Activated T-cell treated with anti-CD3 and anti-CD28 coated beads for 24 hours (primary cell): ENCODE measurements around the gene KCTD16.

Experiments used
- DNase-seq: peaks from one replicate; pipeline ENCODE4 v3.0.0-alpha.2; 2020; ENCODE audit warnings: low read depth

Gene KCTD16

GRCh38 chr5:144463481-144464223, 293.0 kb downstream of the KCTD16 start:
- DNase-seq, result no peak

GRCh38 chr5:144464306-144464705, 293.6 kb downstream of the KCTD16 start:
- no peak for DNase-seq

DNA sequence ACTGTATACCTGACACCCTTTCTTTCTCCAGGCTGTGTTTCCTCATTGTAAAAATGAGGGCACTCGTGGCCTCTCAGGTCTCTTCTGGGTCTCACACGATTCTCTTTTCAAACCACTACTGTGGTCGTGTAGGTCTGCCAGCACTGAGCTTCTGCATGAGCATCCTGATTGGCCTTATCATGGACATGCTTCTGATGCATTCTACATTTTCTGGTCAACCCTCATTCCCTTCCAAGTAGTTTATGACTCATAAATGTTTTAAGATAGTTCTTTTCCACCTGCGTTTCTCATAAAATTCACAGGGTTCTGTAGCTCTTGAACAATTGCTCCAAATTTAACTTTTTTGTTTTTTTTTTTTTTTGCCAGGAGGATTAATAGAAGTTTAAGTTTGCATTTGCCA, 294.8 kb downstream of the KCTD16 start:
- no peak for DNase-seq

DNA sequence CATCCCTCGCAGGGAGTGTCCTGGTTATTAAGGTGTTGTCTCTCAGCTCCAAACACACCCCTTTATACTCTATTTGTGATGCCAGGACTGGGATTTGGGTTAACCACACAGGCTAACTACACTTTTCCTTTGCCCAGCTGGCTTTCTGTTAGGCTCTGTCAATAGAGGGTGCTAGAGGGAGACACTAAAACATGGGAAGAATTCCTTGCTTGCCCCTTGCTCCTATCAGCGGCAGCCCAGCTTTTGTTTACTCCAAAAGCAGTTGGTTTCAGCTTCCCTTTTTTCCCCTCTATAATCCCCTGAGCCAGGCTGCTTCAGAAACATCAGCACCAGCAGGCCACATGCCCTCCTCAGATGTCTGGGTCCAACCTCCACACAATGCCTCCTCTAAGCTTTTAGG, 297.1 kb downstream of the KCTD16 start:
- no peak for DNase-seq

DNA sequence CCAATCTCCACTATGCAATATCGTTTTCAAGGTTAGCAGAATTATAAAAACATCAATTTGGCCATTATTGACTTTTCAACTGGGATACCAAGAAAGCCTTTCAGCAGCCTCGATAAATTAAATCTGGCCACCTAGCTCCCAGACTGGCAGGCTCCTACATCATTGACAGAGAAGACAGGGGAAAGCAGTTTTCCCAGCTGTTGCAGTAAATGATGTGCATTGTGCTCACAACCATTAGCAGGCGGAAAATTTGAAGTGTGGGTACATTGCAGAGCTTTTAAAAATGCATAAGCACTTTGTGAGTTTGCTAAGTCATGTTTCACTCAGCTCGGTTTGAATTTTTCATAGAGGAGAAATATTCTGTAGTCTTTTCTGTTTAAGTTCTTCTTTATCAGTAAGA, 297.9 kb downstream of the KCTD16 start:
- no peak for DNase-seq

DNA sequence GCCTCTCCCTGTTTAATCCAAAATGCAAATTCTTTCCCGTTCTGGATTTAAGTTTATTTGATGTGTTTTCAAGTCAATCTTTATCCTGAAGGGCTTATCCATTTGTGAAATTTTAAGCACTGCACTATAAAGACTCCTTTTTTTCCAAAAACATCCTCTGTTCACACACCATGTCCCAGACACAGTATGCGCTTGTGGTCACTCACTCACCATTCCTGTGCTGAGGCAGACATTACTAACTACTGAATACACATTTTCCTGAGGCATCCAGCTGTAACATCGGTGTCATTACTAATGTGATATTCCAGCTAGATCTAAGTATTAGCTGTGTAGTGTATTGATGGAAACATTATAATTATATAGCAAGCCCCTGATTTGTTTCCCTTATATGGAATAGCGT, 298.4 kb downstream of the KCTD16 start:
- DNase-seq, result no peak

- no peak for DNase-seq
Observed at GRCh38 chr5:144472221-144472620, 301.5 kb downstream of the KCTD16 start.

GRCh38 chr5:144473650-144474049, 303.0 kb downstream of the KCTD16 start:
- DNase-seq, result no peak

GRCh38 chr5:144478565-144478964, 307.9 kb downstream of the KCTD16 start:
- no peak for DNase-seq

GRCh38 chr5:144481861-144482260, 311.2 kb downstream of the KCTD16 start:
- DNase-seq, result no peak

DNA sequence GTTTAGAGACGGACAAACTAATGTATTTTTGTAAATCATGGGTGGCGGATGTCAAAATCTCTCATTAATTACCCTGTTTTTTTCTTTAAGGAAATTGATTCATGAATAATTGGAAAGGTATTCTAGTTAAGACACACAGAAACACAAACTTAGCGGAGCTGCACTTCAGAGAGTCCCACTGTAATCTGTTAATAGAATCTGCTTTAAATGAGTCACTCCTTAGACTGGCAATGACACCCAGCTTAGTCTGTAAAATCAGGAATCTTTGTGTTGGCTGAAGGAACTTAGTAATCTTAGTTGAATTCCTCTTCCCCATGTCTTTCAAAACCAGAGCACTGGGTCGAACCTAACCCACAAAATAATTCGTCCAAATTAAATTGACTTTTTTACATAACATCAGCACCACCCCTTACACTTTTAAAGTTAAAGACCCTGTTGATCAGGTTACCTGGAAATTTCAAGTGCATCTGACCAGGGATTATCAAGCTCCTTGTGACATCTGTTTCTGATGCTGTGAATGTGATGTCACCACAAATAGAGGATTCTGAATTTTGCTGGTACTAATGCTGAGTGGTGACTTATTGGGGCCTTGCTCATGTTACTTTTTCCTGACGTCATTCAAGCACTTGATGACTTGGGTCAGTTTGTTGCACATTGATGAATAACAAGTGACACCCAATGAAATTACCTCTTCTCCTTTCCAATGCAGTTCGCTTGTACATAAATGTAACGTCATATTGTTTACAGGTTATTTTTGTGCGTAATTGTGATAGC, 313.6 kb downstream of the KCTD16 start:
- no peak for DNase-seq

GRCh38 chr5:144485540-144485939, 314.9 kb downstream of the KCTD16 start:
- DNase-seq, result no peak

DNA sequence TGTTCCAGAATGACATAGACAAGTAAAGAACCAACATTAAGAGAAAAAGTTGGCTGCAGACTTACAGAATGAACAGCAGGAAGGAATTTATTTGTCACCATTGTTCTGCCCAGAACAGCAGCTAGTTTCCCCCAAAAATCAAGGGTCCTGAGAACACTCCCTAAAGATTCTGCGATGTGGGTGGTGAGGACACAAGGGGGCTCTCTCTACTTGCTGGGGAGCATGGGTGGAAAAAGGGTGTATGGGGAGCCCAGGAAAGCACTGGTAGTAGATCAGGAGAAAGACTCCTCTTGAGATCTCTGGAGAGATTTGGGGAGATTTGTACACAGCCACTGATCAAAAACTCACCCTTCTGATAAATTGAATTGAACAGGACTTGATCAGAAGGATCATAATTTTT, 316.5 kb downstream of the KCTD16 start:
- DNase-seq, result no peak

DNA sequence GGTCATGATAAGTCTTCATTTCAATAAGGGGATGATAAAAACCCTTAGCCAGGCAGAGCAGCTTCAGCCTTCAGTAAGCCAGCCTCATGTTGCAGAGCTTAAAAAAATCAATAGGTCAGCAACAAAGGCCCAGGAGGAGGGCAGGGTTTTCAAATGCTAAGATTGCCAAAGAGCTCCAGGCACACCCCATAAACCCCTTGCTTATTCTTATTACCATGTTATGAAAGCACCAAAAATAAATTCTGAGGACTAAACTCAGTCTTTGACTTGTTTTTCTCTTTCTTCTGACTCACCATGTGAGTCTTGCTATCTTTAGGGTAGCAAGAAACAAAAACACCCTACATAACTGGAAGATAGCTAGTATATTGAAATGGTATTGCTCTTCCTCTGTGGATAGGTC, 317.1 kb downstream of the KCTD16 start:
- no peak for DNase-seq

- DNase-seq, result no peak
Observed at GRCh38 chr5:144503123-144503522, 332.4 kb downstream of the KCTD16 start.

DNA sequence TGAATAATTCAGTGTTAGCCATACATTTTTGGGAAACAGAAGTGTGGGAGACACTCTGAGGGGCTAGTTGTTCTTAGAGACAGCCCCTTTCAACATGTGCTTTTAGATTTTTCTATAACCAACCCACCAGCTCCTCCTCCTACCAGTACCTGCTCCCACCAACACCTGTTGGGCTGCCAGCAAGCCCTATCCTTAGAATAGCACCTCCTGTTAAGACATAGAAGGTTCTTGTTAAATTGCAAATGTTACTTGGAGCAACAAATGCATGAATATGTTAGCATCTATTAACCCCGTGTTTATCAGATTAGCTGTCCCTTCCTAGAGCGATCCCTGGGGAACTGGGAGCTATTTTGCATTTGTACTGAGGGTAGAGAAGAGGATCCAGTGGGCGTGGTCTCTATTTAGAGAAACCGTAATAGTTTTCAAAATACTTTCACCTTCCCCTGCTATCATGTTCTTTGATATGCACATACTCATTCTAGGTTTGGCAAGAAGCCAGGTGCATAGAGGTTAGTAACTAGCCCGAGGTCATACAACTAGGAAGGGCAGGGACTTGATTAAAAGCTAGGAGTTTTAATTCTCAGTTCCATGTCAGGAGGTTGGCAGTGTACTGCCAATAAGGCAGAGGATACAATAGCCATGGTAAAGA, 334.4 kb downstream of the KCTD16 start:
- DNase-seq, result no peak

DNA sequence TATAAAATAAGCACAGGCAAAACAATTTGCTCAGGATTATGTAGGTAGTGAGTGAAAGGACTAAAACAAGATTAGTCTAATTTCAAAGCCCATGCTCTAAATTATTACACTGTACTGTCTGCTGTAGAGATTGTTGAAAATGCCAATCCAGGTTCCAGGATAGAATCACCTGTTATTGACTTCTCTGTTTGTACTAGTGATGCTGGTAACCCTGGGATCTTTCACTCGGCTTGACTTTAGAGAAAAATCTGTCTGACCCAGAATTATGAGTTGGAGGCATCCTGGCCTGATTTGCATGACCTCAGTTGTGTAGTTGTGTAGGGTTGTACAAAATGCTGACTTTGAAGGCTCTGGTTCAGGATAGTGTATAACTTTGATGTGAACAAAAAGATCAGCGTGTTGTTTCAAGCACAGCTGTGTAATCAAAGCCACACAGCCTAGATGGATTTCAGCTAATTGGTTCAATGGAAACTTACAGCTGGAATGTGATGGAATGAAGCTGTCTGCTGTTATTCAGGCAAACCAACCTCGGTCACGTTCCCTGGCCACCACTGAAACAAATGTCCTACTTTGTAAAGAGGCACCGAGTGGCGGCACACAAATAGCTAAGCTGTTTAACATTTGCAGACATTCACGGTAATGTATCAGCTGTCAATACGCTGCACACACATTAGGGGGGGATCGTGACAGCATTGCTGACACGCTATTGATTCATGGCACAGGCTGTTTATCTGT, 340.3 kb downstream of the KCTD16 start:
- no peak for DNase-seq

GRCh38 chr5:144511580-144512072, 341.0 kb downstream of the KCTD16 start:
- DNase-seq, result no peak

GRCh38 chr5:144522698-144523097, 352.0 kb downstream of the KCTD16 start:
- DNase-seq, result no peak

- DNase-seq, result no peak
Observed at GRCh38 chr5:144525000-144525399, 354.3 kb downstream of the KCTD16 start.

- DNase-seq, result no peak
Observed at GRCh38 chr5:144531188-144531587, 360.5 kb downstream of the KCTD16 start.
